Peyer's patch (tissue), 4 donors: Measurements from ENCODE around the gene FAIM2.

Experiments
- CTCF ChIP-seq, 6 experiments: fragments of 450-650 bp in 4 of 6; fragments of 200-600 bp in 2 of 6; sonication (generic) in 1 of 6; IDR thresholded peaks; one replicate each; pipeline ENCODE4 v1.5.1; 2017 to 2019; ENCODE audit warnings: antibody characterized with exemption in 6 of 6, mild to moderate bottlenecking in 3 of 6, moderate library complexity in 1 of 6
- POLR2A ChIP-seq, 2 donors: fragments of 450-650 bp; IDR thresholded peaks; one replicate each; pipeline ENCODE4 v1.5.1; 2017; ENCODE audit warnings: antibody characterized with exemption in 2 of 2, mild to moderate bottlenecking in 2 of 2, moderate library complexity in 2 of 2

GRCh38 chr12:49823350-49823749 is 80.3 kb downstream of the FAIM2 start:
- TF ChIP-seq CTCF (IDR thresholded peaks at IDR 0.05) (no peak), POLR2A (IDR thresholded peaks at IDR 0.05) (no peak)
